ENCODE results near the gene NFATC3.

Gene NFATC3

DNA sequence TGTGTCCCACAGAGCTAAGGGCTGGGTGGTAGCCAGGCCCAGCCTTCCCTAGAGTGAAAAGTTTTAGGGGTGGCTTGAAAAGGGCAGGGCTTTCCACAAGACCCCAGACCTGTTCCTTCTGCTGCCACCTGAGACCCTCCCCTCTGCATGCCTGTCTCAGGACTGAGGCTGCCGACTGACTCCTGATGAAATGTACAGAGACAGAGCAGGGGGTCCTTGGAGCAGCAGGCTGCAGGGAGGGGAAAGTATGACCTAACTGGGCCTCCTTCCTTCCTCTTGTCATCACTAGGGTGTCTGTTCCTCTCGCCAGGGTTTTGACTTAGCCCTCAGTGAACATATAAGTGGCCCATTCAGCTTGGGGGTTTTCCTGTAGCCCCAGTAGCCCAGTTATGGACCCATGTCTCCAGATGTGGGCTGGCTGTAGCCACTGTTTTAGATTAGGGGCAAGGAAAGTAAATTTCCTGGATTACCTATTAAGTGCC lies 14.9 kb upstream of the NFATC3 start:
- Mint-ChIP-seq H3K27ac (peak overlapping the region; percentile 29 to 61 (median 46)), H3K9me3 (no peaks in the 10 kb centered on the region), H3K36me3 (ENCODE audit: low read depth) (peaks cover 40% of the 10 kb centered on the region), H3K4me1 (peaks cover 54% of the 10 kb centered on the region), H3K4me3 (no peak overlapping the region), H3K27me3 (ENCODE audit: low read depth) (no peaks in the 10 kb centered on the region)
- no peak for TF ChIP-seq CTCF (IDR thresholded peaks at IDR 0.05; ENCODE audit: unreplicated experiment in 3 of 3)

DNA sequence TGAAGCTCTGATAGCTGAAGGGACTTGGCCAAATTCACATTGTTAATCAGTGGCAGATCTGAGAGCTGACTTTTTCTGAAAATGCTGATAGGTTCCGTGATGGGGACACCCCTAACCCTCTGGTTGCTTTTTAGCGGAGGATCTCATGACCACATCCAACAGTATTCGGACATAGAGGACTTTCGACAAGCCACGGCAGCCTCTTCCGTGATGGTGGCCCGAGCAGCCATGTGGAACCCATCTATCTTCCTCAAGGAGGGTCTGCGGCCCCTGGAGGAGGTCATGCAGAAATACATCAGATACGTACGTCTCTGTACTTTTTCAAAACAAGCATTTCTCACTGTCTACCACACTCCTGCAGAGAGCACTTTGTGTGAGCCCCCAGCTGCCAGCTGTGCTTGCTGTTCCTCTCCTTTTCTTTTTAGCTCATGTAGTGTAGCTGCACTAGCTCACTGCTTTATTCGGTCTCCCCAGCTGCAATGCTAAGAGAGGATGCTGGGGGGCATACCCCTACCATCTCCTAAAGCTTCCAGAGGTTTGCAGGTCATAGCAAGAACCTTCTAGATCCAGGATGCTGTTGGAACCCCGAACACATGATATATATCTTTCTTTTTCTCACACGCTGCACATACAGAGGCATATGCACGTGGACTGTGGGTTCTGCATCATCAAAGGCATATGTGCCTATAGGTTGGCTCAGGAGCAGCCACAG lies 14.2 kb upstream of the NFATC3 start:
- H3K36me3 Mint-ChIP-seq (ENCODE audit: low read depth), result peaks cover 45% of the 10 kb centered on the region
- H3K9me3 Mint-ChIP-seq, result no peaks in the 10 kb centered on the region
- no peak overlapping the region for H3K4me3 Mint-ChIP-seq
- no peak for TF ChIP-seq CTCF (IDR thresholded peaks at IDR 0.05; ENCODE audit: unreplicated experiment in 3 of 3)
- H3K27me3 Mint-ChIP-seq (ENCODE audit: low read depth), result no peaks in the 10 kb centered on the region
- peaks cover 50% of the 10 kb centered on the region for H3K4me1 Mint-ChIP-seq
- H3K27ac Mint-ChIP-seq, result peak overlapping the region in 2 of 3 experiments; percentile 29 to 65

- H3K4me1 Mint-ChIP-seq, result peaks cover 45% of the 10 kb centered on the region
- no peak overlapping the region for H3K4me3 Mint-ChIP-seq
- no peaks in the 10 kb centered on the region for H3K9me3 Mint-ChIP-seq
- no peaks in the 10 kb centered on the region for H3K27me3 Mint-ChIP-seq (ENCODE audit: low read depth)
- TF ChIP-seq CTCF (IDR thresholded peaks at IDR 0.05; ENCODE audit: unreplicated experiment in 3 of 3), result no peak
- no peak overlapping the region for H3K27ac Mint-ChIP-seq
- H3K36me3 Mint-ChIP-seq (ENCODE audit: low read depth), result peaks cover 50% of the 10 kb centered on the region
Measured at GRCh38 chr16:68071518-68071901, 13.7 kb upstream of the NFATC3 start.

DNA sequence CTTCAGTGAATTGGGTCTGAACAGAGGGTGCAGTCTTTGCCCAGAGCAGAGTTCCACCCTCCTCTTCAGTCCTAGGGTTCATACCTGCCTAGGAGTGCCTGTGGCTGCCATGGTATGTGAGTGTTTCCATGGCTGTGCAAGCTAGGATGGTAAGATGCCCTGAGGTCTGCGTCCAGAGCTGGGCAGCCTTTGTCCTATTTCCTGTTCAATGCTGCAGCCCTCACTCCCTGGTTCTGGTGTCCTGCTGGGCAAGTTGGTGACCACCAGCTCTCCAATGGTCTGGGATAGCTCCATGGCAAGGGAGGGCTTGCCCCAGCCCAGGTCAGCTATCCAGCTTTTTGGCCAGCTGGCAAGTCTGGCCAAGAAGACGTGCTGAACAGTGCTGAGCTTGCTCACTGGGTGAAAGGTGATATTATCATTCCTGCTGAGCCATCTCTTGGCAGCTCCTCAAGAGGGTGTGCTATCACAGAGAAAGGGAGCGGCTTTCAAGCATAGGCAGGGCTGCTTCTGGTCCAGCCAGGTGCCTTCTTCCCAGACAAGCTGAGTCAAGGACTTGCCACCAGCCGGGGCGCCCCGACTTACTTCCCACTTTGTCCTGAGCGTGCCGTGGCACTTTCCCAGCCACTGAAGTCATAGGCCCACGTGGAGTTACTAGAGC lies 13.0 kb upstream of the NFATC3 start:
- Mint-ChIP-seq H3K4me1 (peaks cover 44% of the 10 kb centered on the region), H3K36me3 (ENCODE audit: low read depth) (peaks cover 53% of the 10 kb centered on the region)

GRCh38 chr16:68073902-68074760 lies 11.0 kb upstream of the NFATC3 start:
- Mint-ChIP-seq H3K27me3 (ENCODE audit: low read depth) (no peaks in the 10 kb centered on the region), H3K27ac (no peak overlapping the region), H3K36me3 (ENCODE audit: low read depth) (peaks cover 55% of the 10 kb centered on the region), H3K4me3 (no peak overlapping the region), H3K4me1 (peaks cover 32% of the 10 kb centered on the region), H3K9me3 (no peaks in the 10 kb centered on the region)
- no peak for TF ChIP-seq CTCF (IDR thresholded peaks at IDR 0.05; ENCODE audit: unreplicated experiment in 3 of 3)

More for the DNA sequence above, 13.0 kb upstream of the NFATC3 start:
- no peak for TF ChIP-seq CTCF (IDR thresholded peaks at IDR 0.05; ENCODE audit: unreplicated experiment in 3 of 3)
- H3K4me3 Mint-ChIP-seq, result no peak overlapping the region
- H3K27ac Mint-ChIP-seq, result peak overlapping the region in 2 of 3 experiments; percentile 60 to 70
- no peaks in the 10 kb centered on the region for H3K27me3 Mint-ChIP-seq (ENCODE audit: low read depth)
- H3K9me3 Mint-ChIP-seq, result no peaks in the 10 kb centered on the region
